ENCODE data around the gene KRI1.

Gene KRI1

DNA sequence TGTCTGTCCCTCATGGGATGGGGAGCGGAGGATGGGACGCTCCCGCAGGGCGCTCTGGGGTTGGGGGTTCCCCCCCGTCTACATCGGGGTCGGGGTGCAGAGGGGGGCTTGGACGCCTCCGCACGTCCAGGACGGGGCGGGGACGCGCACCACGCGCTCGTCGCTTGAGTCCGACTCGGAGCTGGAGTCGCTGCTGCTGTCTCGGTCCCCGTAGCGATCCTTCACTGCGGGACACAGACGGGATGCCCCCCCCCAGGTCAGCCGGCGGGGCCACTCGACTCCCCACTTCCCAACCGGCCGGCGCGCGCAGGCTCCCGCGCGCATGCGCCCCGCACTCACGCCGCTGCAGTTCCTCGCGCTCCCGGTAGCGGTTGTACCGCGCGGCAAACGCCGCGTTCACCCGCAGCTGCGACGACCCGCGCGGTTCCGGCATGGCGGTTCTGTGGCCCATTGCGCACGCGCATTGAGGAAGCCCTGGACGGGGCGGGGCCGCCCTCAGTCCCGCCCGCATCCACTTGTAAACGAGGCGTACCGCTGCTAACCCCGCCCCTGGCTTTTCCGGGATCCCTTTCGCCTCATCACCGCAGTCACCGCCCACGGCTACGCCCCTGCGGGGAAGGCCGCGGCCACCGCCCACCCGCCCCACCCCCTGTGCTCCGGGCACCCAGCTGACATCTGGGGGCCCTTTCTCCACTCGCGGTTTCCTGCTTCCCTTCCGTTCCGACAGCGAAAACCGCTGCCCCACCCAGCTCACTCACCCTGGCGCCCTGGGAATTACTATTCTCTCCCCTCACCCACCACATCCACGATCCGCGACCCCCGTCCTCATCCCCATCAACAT lies at the start of gene KRI1:
KRI1 (minus strand) TSS at position 444 of the 841 bp plus-strand sequence; CDS start at position 433, 11 bp downstream.
- in situ Hi-C loops (cut with MboI; ENCODE audit: low sequenced_read_pairs): no loop called here

DNA sequence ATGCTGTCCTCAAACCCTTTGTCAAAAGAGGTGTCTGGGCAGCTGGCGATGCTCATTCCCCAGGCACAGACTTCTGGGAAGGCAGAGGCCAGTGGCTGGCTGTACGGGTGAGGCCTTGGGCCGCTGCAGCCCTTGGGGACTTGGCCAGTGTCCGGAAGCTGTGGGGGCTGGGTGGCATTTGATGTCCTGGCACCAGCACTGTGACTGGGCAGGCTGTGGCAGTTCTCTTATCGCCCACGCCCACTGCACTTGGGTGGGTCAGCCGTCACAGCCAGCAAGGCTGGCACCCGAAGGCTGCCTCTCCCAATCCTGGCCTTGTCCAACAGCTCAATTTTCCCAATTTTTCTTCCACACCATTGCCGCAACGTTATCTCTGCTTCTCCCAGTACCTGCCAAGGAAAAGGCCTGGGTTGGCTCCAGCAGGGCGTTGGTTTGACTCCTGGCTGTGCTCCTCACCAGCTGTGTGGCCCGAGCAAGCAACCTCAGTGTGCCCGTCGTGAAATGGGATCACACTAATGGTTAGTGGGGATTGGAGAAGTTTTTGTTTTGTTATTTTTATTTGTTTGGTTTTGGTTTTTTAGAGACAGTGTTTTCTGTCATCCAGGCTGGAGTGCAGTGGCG lies 46.8 kb upstream of the KRI1 start:
- in situ Hi-C loops (cut with MboI; ENCODE audit: low sequenced_read_pairs): no loop called here

GRCh38 chr19:10611907-10612306 lies 46.1 kb upstream of the KRI1 start:
- in situ Hi-C loops (cut with MboI; ENCODE audit: low sequenced_read_pairs): no loop called here

- in situ Hi-C loops (cut with MboI; ENCODE audit: low sequenced_read_pairs): loop anchor here (5.0 kb wide), 1 partner anchor 33 kb away; no protein-coding TSS in a partner anchor
Measured at GRCh38 chr19:10604460-10604980, 38.7 kb upstream of the KRI1 start.

DNA sequence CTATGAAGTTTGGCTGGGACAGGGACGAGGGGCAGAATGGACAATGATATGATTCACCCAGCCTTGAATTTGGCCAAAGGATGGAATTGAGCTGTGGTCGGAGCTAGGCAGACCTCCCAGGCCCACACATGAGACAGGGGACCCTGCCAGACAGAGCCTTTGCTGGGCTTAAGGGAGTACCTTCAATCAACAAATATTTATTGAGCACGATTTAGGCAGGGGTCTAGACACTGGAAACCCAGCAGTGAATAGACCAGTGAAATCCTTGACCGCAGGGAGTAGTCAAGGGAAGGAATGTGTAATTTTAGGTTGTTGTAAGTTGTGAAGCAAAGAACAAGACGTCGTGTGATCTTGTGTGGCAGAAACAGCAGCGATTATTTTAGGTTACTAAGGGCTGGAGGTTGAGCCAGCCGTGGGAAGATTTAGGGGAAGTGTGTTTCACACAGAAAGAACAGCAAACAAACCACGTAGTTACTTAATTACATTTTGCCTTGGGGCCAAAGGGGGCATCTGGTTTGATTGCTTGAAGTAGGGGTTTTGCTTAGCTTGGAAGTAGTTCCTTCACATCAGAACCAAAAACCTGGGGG lies 38.2 kb upstream of the KRI1 start:
- in situ Hi-C loops (cut with MboI; ENCODE audit: low sequenced_read_pairs): loop anchor here (5.0 kb wide), 1 partner anchor 33 kb away; no protein-coding TSS in a partner anchor

DNA sequence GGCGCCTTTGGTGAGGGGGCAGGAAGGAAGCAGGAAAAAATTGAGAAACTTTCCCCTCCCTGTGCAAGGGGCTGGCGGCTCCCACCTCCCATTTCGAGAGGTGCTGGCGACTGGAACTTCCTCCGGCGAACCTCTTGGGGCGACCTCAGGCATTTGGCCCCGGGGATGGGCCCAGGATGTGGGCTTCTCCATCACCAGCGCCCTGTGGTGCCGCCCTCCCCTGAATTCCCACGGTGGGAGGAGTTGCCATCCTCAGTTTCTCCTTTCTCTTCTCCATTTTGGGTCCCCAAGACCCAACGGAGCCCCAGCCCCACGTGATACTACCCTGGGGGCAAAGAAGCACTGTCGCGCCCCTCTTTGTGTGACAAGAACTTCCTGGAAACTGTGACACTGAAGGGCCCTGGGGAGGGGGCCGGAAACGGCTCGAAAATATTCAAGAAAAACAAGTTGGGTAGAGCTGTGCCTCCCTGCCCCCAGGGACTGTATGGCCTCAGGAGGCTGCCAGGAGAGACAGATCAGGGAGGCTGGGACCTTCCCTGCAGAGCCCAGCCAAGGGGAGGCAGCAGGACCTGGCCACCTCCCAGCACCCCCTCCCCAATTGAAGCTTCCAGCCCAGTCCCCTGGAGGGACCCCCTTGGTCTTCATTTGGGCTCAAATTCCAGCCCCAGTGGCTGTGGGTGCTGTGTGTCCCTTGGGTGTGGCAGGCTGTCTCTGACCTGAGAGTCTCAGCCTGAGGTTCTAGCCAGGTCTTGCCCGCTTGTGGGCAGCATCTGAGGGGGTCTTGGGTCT lies 37.5 kb upstream of the KRI1 start:
- in situ Hi-C loops (cut with MboI; ENCODE audit: low sequenced_read_pairs): loop anchor here (5.0 kb wide), 1 partner anchor 34 kb away; no protein-coding TSS in a partner anchor

DNA sequence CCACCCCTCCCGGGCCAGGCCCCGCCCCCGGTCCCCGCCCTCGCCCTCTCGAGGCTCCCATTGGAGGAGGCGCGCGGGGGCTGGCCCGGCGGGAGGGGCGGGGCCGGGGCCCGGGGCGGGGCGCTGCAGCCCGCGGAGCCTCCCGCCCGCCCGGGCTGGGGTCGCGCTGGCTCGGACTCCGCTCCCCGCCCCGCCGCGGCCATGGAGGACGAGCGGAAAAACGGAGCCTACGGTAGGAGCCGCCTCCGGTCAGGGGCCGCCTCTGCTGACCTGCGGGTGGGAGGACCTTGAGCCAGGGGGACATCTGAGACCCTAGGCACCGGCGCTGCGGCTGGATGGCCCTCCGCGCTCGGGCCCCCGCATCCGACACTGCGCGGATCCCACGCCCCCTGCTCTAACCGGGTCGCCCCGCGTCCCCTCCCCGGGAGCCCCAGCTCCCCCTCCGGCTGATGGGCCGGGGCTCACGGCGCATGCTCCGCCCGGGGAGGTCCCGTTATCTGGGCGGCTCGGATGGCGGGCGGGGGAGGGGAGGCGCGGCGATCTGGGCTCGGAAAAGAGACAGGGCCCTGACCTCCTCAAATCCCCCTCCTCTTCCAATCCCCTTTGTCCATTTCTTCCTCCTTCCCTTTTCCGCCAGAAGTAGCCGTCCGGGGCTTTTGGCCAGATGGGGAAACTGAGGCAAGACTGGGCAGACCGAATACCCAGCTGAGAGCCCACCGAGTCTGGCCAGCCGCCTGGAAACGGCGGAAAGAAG lies 36.7 kb upstream of the KRI1 start:
- in situ Hi-C loops (cut with MboI; ENCODE audit: low sequenced_read_pairs): loop anchor here (5.0 kb wide), 1 partner anchor 35 kb away; no protein-coding TSS in a partner anchor

GRCh38 chr19:10601999-10602329 lies 36.2 kb upstream of the KRI1 start:
- in situ Hi-C loops (cut with MboI; ENCODE audit: low sequenced_read_pairs): loop anchor here (5.0 kb wide), 1 partner anchor 35 kb away; no protein-coding TSS in a partner anchor

- in situ Hi-C loops (cut with MboI; ENCODE audit: low sequenced_read_pairs): loop anchor here (5.0 kb wide), 1 partner anchor 37 kb away; no protein-coding TSS in a partner anchor
Measured at GRCh38 chr19:10600149-10600548, 34.3 kb upstream of the KRI1 start.

GRCh38 chr19:10593820-10594637 lies 28.2 kb upstream of the KRI1 start:
- in situ Hi-C loops (cut with MboI; ENCODE audit: low sequenced_read_pairs): no loop called here

GRCh38 chr19:10593148-10593547 lies 27.3 kb upstream of the KRI1 start:
- in situ Hi-C loops (cut with MboI; ENCODE audit: low sequenced_read_pairs): no loop called here

DNA sequence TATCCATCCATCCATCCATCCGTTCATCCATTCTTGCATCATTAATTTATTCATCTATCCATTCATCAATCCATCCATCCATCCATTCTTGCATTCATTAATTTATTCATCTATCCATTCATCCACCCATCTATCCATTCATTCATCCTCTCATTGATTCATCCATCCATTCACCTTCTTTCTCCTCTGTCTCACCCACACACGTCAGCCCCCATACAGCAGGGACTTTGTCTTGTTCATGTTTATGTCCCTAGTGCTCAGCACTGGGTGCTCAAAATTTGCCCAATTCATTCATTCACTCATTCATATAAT lies 22.0 kb upstream of the KRI1 start:
- in situ Hi-C loops (cut with MboI; ENCODE audit: low sequenced_read_pairs): no loop called here

DNA sequence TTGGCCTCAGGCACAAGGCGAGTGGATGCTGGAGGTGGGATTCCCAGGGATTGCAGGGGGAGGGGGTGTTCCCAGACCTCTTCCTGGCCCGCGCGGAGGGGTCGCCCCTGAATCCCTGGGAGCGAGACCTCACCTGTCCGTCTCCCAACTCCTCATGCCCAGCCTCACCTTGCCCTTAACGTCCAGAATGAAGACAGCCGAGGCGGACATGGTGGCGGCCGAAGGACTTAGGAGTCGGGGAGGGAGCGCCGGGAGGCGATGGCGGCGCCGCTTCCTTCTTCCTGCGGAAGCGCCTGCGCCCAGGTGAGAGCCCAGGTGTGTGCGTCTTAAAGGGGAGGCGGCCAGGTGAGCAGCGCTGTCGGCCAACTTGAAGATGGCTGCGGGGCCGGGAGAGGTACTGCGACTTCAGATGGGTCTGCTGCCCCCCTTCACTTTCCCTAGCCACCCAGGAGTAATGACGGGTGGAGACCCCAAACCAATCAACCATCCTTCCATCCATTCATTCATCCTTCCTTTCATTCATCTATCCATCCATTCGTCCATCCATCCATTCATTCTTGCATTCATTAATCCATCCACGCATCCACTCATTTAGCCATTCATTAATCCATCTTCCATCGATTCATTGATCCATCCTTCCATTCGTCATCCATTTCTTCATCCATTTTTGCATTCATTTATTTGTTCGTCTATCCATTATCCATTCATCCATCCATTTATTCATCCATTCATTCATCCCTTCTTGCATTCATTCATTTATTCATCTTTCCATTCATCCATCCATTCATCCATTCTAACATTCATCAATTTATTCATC lies 21.4 kb upstream of the KRI1 start, which contains the start of gene AP1M2:
AP1M2 (minus strand) TSS at position 291 of the 817 bp plus-strand sequence; CDS start at position 210, 81 bp downstream.
- in situ Hi-C loops (cut with MboI; ENCODE audit: low sequenced_read_pairs): no loop called here

DNA sequence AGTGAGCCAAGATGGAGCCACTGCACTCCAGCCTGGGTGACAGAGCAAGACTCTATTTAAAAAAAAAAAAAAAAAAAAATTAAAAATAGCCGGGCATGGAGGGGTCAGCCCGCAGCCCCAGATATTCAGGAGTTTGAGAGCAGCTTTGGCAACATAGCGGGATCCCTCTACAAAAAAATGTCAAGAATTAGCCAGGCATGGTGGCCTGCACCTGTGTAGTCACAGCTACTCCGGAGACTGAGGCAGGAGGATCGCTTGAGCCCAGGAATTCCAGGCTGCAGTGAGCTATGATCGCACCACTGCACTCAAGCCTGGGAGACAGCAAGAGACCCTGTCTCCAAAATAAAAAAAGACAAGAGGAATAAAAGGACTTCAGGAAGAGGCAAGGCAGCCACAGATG lies 20.6 kb upstream of the KRI1 start:
- in situ Hi-C loops (cut with MboI; ENCODE audit: low sequenced_read_pairs): no loop called here

DNA sequence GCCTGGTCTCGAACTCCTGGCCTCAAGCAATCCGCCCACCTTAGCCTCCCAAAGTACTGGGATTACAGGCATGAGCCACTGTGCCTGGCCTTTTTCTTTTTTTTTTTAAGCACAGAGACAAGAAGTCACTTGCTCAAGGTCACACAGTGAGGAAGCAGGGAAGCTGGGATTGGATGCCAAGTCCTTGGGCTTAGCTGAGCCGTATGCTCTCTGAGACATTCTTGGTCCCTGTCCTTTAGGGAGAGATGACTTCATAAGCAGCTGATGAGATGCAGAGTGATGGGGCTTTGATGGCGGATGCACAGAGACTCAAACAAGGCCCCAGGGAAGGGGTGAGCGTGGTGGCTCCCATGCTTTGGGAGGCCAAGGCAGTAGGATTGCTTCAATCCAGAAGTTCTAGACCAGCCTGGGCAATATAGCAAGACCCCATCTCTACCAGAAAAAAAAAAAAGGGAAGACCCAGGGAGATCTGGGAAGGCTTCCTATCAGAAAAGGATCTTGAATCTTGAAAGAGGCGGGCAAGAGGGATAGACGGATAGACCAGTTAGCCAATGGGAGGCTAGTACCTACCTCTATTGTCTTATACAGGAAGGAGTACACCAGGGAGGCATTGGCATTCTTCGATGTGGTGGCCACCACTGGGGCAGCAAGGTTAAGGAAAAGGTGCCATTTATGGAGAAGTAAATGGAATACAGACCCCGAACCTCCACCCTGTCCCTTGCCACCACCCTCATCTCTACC lies 17.4 kb upstream of the KRI1 start:
- in situ Hi-C loops (cut with MboI; ENCODE audit: low sequenced_read_pairs): loop anchor here (5.0 kb wide), 1 partner anchor 59 kb away; no protein-coding TSS in a partner anchor

DNA sequence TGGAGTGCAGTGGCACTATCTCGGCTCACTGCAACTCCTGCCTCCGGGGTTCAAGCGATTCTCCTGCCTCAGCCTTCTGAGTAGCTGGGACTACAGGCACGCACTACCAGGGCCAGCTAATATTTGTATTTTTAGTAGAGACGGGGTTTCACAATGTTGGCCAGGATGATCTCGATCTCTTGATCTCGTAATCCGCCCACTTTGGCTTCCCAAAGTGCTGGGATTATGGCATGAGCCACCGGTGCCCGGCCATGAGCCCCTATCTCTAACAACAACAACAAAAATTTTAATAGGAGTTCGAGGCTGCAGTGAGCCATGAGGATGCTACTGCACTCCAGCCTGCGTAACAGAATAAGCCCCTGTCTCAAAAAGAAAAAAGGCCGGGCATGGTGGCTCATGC lies 16.3 kb upstream of the KRI1 start:
- in situ Hi-C loops (cut with MboI; ENCODE audit: low sequenced_read_pairs): loop anchor here (5.0 kb wide), 1 partner anchor 60 kb away; no protein-coding TSS in a partner anchor

DNA sequence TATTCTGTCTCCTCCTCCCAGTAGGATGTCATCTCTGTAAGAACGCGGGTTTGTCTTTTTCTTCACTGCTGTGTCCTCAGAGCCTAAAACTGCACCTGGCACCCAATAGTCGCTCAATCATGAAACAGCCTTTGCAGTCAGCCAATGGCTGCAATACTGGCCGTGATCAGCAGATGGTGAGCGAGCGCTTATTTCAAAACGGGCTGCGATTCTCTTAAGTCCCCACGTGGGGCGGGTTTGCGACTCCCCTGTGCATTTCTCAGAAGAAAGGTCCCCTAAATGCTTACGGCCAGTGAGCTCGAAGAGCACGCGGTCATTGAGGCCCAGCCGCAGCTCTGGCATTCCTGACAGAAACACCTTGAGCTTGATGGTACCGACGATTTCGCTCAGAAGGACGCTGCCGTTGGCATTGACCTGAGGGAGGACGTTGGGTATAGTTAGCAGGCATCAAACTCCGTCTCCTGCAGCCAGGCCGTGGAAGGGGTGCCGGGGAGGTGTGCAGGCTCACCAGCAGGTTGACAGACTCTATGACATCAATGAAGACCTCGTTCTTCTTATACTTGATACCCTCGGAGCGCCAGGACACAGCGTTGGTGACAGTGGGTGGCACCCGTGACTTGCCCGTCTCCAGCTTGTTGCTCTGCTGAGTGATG lies 15.3 kb upstream of the KRI1 start:
- in situ Hi-C loops (cut with MboI; ENCODE audit: low sequenced_read_pairs): loop anchor here (5.0 kb wide), 1 partner anchor 61 kb away; no protein-coding TSS in a partner anchor
